HG03432 (cell line): ENCODE results near the gene OOSP3.

Experiments used
- ATAC-seq: cut with Tn5 transposase; IDR thresholded peaks from one replicate; pipeline ENCODE4 v1.9.1; 2021; ENCODE audit warnings: mild to moderate bottlenecking, moderate library complexity; ENCODE audit not compliant: unreplicated experiment

Gene OOSP3

DNA sequence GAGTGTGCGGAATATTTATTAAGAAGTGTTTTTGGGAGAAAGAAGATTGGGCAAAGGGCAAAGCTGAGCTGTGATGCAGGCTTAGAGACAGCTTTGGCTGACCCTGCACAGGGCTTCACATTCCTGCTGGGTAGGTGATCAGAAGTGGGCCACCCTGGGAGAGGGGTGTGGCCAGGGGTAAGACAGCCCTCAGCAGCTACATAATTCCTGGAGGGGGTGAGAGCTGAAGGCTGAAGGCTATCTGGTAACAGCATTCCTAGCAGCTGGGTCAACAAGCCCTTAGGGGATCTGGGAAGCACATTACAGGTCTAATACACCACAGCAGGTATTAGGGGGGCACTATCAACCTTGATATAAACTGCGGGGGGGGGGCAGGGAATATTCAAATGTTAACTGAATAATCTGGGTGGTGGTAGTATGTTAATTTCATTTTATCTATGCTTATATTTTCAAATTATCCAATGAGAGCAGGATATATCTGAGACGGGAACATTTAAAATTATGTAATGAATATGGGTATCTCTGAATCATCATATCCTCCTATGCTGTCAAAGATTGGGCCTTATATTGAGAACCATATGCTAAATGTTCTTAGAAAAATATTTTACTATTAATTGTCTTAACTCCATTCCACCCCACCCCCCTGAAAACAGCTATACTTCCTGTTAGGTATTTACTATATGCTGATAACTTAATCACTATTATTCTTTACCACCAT, 65.6 kb downstream of the OOSP3 start:
- ATAC-seq = no peak

DNA sequence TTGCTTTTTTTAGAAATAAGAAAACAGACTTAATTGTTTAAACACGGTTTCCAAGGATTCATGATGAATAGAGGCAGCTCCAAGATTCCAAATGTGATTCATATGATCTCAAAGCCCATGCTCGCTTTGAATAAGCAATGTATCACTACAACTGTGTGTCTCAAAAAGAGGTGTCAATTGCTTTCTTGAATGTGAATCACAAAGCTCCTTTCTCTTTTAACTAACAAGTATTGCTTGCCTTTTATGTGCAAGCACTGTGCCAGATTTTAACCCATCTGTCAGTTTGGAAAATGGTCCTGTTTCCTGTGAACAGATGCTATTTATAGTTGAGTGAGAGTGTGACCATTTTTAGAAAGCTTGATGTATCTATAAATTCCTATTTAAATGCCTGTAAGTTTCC, 66.1 kb downstream of the OOSP3 start:
- no peak for ATAC-seq
